ENCODE measurements around the gene AAK1.
A peak's percentile ranks its signal among the peaks of the same experiment; 100 is the strongest.

Gene AAK1

GRCh38 chr2:69643602-69644505, at the start of gene AAK1:
TSS of gene AAK1 (minus strand) at chr2:69643739. CDS start at chr2:69643040, 699 bp downstream.
- DNase-seq (ENCODE audit: low spot score): peak; percentile 89
- Mint-ChIP-seq H3K4me1 (ENCODE audit: low read depth) (peaks cover 58% of the 10 kb centered on the region), H3K9me3 (peaks cover 6% of the 10 kb centered on the region), H3K27ac (peak within 1 kb of the TSS; percentile 96), H3K4me3 (peak within 1 kb of the TSS; percentile 90), H3K27me3 (ENCODE audit: low read depth) (no peaks in the 10 kb centered on the region), H3K36me3 (ENCODE audit: low read depth) (peaks cover 34% of the 10 kb centered on the region)

- peaks cover 4% of the 10 kb centered on the region for H3K36me3 Mint-ChIP-seq (ENCODE audit: low read depth)
- no peak for DNase-seq (ENCODE audit: low spot score)
- H3K4me1 Mint-ChIP-seq (ENCODE audit: low read depth): peaks cover 67% of the 10 kb centered on the region
- no peaks in the 10 kb centered on the region for H3K27me3 Mint-ChIP-seq (ENCODE audit: low read depth)
- H3K27ac Mint-ChIP-seq: no peak overlapping the region
- no peaks in the 10 kb centered on the region for H3K9me3 Mint-ChIP-seq
- H3K4me3 Mint-ChIP-seq: no peak overlapping the region
Measured at GRCh38 chr2:69692424-69692823, 48.9 kb upstream of the AAK1 start.

GRCh38 chr2:69689969-69690368, 46.4 kb upstream of the AAK1 start:
- no peak overlapping the region for H3K4me3 Mint-ChIP-seq
- peaks cover 2% of the 10 kb centered on the region for H3K36me3 Mint-ChIP-seq (ENCODE audit: low read depth)
- peaks cover 57% of the 10 kb centered on the region for H3K4me1 Mint-ChIP-seq (ENCODE audit: low read depth)
- no peaks in the 10 kb centered on the region for H3K27me3 Mint-ChIP-seq (ENCODE audit: low read depth)
- no peak overlapping the region for H3K27ac Mint-ChIP-seq
- no peak for DNase-seq (ENCODE audit: low spot score)
- H3K9me3 Mint-ChIP-seq: no peaks in the 10 kb centered on the region

- H3K4me3 Mint-ChIP-seq: no peak overlapping the region
Measured at GRCh38 chr2:69689466-69689865, 45.9 kb upstream of the AAK1 start.

GRCh38 chr2:69687971-69688611, 44.6 kb upstream of the AAK1 start:
- H3K4me1 Mint-ChIP-seq (ENCODE audit: low read depth): peaks cover 61% of the 10 kb centered on the region
- H3K27ac Mint-ChIP-seq: no peak overlapping the region
- H3K4me3 Mint-ChIP-seq: no peak overlapping the region
- no peak for DNase-seq (ENCODE audit: low spot score)
- H3K9me3 Mint-ChIP-seq: no peaks in the 10 kb centered on the region
- H3K36me3 Mint-ChIP-seq (ENCODE audit: low read depth): peaks cover 2% of the 10 kb centered on the region
- H3K27me3 Mint-ChIP-seq (ENCODE audit: low read depth): no peaks in the 10 kb centered on the region

More at GRCh38 chr2:69689466-69689865, 45.9 kb upstream of the AAK1 start:
- Mint-ChIP-seq H3K27ac (no peak overlapping the region), H3K4me1 (ENCODE audit: low read depth) (peaks cover 60% of the 10 kb centered on the region), H3K36me3 (ENCODE audit: low read depth) (peaks cover 2% of the 10 kb centered on the region), H3K27me3 (ENCODE audit: low read depth) (no peaks in the 10 kb centered on the region), H3K9me3 (no peaks in the 10 kb centered on the region)
- no peak for DNase-seq (ENCODE audit: low spot score)

- Mint-ChIP-seq H3K4me3 (no peak overlapping the region), H3K9me3 (no peaks in the 10 kb centered on the region), H3K27me3 (ENCODE audit: low read depth) (no peaks in the 10 kb centered on the region), H3K36me3 (ENCODE audit: low read depth) (peaks cover 2% of the 10 kb centered on the region), H3K4me1 (ENCODE audit: low read depth) (peaks cover 60% of the 10 kb centered on the region), H3K27ac (no peak overlapping the region)
- no peak for DNase-seq (ENCODE audit: low spot score)
Measured at GRCh38 chr2:69686813-69687212, 43.3 kb upstream of the AAK1 start.

GRCh38 chr2:69685321-69686048, 41.9 kb upstream of the AAK1 start:
- Mint-ChIP-seq H3K27ac (no peak overlapping the region), H3K9me3 (no peaks in the 10 kb centered on the region), H3K4me1 (ENCODE audit: low read depth) (peaks cover 60% of the 10 kb centered on the region), H3K4me3 (no peak overlapping the region), H3K36me3 (ENCODE audit: low read depth) (peaks cover 3% of the 10 kb centered on the region), H3K27me3 (ENCODE audit: low read depth) (no peaks in the 10 kb centered on the region)
- DNase-seq (ENCODE audit: low spot score): peak; percentile 58

- H3K27ac Mint-ChIP-seq: peak overlapping the region; percentile 87
- H3K4me3 Mint-ChIP-seq: peak overlapping the region; percentile 73
- H3K9me3 Mint-ChIP-seq: no peaks in the 10 kb centered on the region
- peaks cover 5% of the 10 kb centered on the region for H3K36me3 Mint-ChIP-seq (ENCODE audit: low read depth)
- peaks cover 59% of the 10 kb centered on the region for H3K4me1 Mint-ChIP-seq (ENCODE audit: low read depth)
- H3K27me3 Mint-ChIP-seq (ENCODE audit: low read depth): no peaks in the 10 kb centered on the region
- no peak for DNase-seq (ENCODE audit: low spot score)
Measured at GRCh38 chr2:69683170-69683971, 39.8 kb upstream of the AAK1 start.

GRCh38 chr2:69682525-69682924, 39.0 kb upstream of the AAK1 start:
- peaks cover 64% of the 10 kb centered on the region for H3K4me1 Mint-ChIP-seq (ENCODE audit: low read depth)
- H3K27me3 Mint-ChIP-seq (ENCODE audit: low read depth): no peaks in the 10 kb centered on the region
- H3K4me3 Mint-ChIP-seq: peak overlapping the region; percentile 3
- H3K9me3 Mint-ChIP-seq: peaks cover 3% of the 10 kb centered on the region
- no peak for DNase-seq (ENCODE audit: low spot score)
- H3K36me3 Mint-ChIP-seq (ENCODE audit: low read depth): peaks cover 5% of the 10 kb centered on the region
- no peak overlapping the region for H3K27ac Mint-ChIP-seq

GRCh38 chr2:69680001-69680675, 36.6 kb upstream of the AAK1 start:
- peaks cover 5% of the 10 kb centered on the region for H3K36me3 Mint-ChIP-seq (ENCODE audit: low read depth)
- no peak overlapping the region for H3K27ac Mint-ChIP-seq
- H3K9me3 Mint-ChIP-seq: peaks cover 3% of the 10 kb centered on the region
- H3K27me3 Mint-ChIP-seq (ENCODE audit: low read depth): no peaks in the 10 kb centered on the region
- H3K4me3 Mint-ChIP-seq: no peak overlapping the region
- no peak for DNase-seq (ENCODE audit: low spot score)
- peaks cover 58% of the 10 kb centered on the region for H3K4me1 Mint-ChIP-seq (ENCODE audit: low read depth)

- DNase-seq (ENCODE audit: low spot score): peak; percentile 24
- peaks cover 6% of the 10 kb centered on the region for H3K9me3 Mint-ChIP-seq
- no peaks in the 10 kb centered on the region for H3K27me3 Mint-ChIP-seq (ENCODE audit: low read depth)
Measured at GRCh38 chr2:69677914-69678313, 34.4 kb upstream of the AAK1 start.

GRCh38 chr2:69676146-69676545, 32.6 kb upstream of the AAK1 start:
- no peak for DNase-seq (ENCODE audit: low spot score)
- H3K4me1 Mint-ChIP-seq (ENCODE audit: low read depth): peaks cover 42% of the 10 kb centered on the region
- no peak overlapping the region for H3K27ac Mint-ChIP-seq
- H3K27me3 Mint-ChIP-seq (ENCODE audit: low read depth): no peaks in the 10 kb centered on the region
- no peak overlapping the region for H3K4me3 Mint-ChIP-seq
- H3K9me3 Mint-ChIP-seq: peaks cover 12% of the 10 kb centered on the region
- peaks cover 8% of the 10 kb centered on the region for H3K36me3 Mint-ChIP-seq (ENCODE audit: low read depth)

More at GRCh38 chr2:69677914-69678313, 34.4 kb upstream of the AAK1 start:
- Mint-ChIP-seq H3K27ac (peak overlapping the region; percentile 55), H3K36me3 (ENCODE audit: low read depth) (peaks cover 5% of the 10 kb centered on the region), H3K4me3 (peak overlapping the region; percentile 15), H3K4me1 (ENCODE audit: low read depth) (peaks cover 48% of the 10 kb centered on the region)

- peaks cover 12% of the 10 kb centered on the region for H3K9me3 Mint-ChIP-seq
- H3K4me1 Mint-ChIP-seq (ENCODE audit: low read depth): peaks cover 31% of the 10 kb centered on the region
- DNase-seq (ENCODE audit: low spot score): no peak
- H3K27ac Mint-ChIP-seq: no peak overlapping the region
- H3K36me3 Mint-ChIP-seq (ENCODE audit: low read depth): peaks cover 6% of the 10 kb centered on the region
- H3K27me3 Mint-ChIP-seq (ENCODE audit: low read depth): no peaks in the 10 kb centered on the region
- no peak overlapping the region for H3K4me3 Mint-ChIP-seq
Measured at GRCh38 chr2:69674316-69674670, 30.8 kb upstream of the AAK1 start.

Data from T-helper 2 cell treated with Interferon-gamma antibody and Interleukin-4, amounts not matched to agents 5 μg/mL and 100 μg/mL, for 36 hours (primary cell).